HepG2 (cell line): Measurements from ENCODE around the gene CACNA1C. TPM values are rescaled to one million over a fixed set of nuclear protein-coding genes. Genes with fewer than 3 reads are reported as not detected.

ENCODE experiments used
- ATAC-seq: fragments of 200-7000 bp; cut with Tn5 transposase; 3 replicates; pipeline ENCODE4 v1.9.1; 2020; ENCODE audit warnings: mild to moderate bottlenecking, moderate library complexity
- BruUV-seq: library from RNA; stranded (reverse); fragments of 400-500 nt; replicated peaks from 2 replicates; lab custom pipeline; 2021; lab: Mats Ljungman, UMichigan
- CTCF ChIA-PET: fragments of 300-600 bp; formaldehyde crosslinking; extraction: SDS; loops from one replicate; lab custom pipeline; 2021; ENCODE audit warnings: low total read pairs, inconsistent platforms, low intra/inter-chr PET ratio; lab: Yijun Ruan, JAX
- POLR2A ChIA-PET: fragments of 350-600 bp; sonication (Branson Sonifier 250); formaldehyde crosslinking; loops from one replicate; lab custom pipeline; 2020; ENCODE audit warnings: antibody characterized with exemption, inconsistent platforms; lab: Yijun Ruan, JAX
- DNase-seq: peaks from one replicate; pipeline ENCODE4 v3.0.0-alpha.2; 2015; ENCODE audit warnings: low spot score
- FAIRE-seq: peaks from 3 replicates; lab custom pipeline; 2011; peaks lifted over from hg19 to GRCh38; lab: Jason Lieb, UNC
- H2AFZ ChIP-seq: one replicate; pipeline ENCODE4 v1.6.1; 2011; ENCODE audit warnings: low read length, inconsistent platforms
- H3K27ac ChIP-seq: fragments of 300-600 bp; 3 replicates; pipeline ENCODE4 v1.8.0; 2011; ENCODE audit warnings: mixed run types, mild to moderate bottlenecking, mixed read lengths, low read length, inconsistent platforms; ENCODE audit not compliant: insufficient read depth; ENCODE audit errors: extremely low read length
- H3K27me3 ChIP-seq, 2 experiments: fragments of 200-600 bp in 1 of 2; 2 replicates in 1 of 2; 3 replicates in 1 of 2; pipeline versions ENCODE4 v1.6.0 to v1.8.0; 2011; ENCODE audit warnings: low read length in 2 of 2, mild to moderate bottlenecking in 2 of 2, moderate library complexity in 2 of 2, inconsistent platforms in 1 of 2; ENCODE audit not compliant: insufficient read depth in 2 of 2, control insufficient read depth in 1 of 2
- H3K36me3 ChIP-seq, 2 experiments: fragments of 200-600 bp in 1 of 2; replicated peaks in 1 of 2; 2 replicates in 1 of 2; 3 replicates in 1 of 2; pipeline versions ENCODE4 v1.5.1 to v1.8.0; 2011; ENCODE audit warnings: low read length in 2 of 2, inconsistent platforms in 1 of 2; ENCODE audit not compliant: insufficient read depth in 2 of 2, control insufficient read depth in 1 of 2
- H3K4me1 ChIP-seq: 2 replicates; pipeline ENCODE4 v1.5.1; 2012; ENCODE audit warnings: low read length, inconsistent platforms; ENCODE audit not compliant: insufficient read depth
- H3K4me2 ChIP-seq: 2 replicates; pipeline ENCODE4 v1.6.0; 2011; ENCODE audit warnings: low read depth, low read length, inconsistent platforms
- H3K4me3 ChIP-seq, 3 experiments: fragments of 200-600 bp in 1 of 3; sonication (generic), shearing (Covaris generic) in 1 of 3; replicated peaks in 1 of 3; 2 replicates each; pipeline ENCODE4 v1.5.1; 2011 to 2016; ENCODE audit warnings: low read length in 3 of 3, inconsistent platforms in 2 of 3, low read depth in 2 of 3, mild to moderate bottlenecking in 2 of 3, control low read depth in 1 of 3, mixed read lengths in 1 of 3; ENCODE audit not compliant: insufficient read depth in 1 of 3
- H3K79me2 ChIP-seq: one replicate; pipeline ENCODE4 v1.6.1; 2011; ENCODE audit warnings: low read length, inconsistent platforms; ENCODE audit not compliant: insufficient read depth
- H3K9ac ChIP-seq: 2 replicates; pipeline ENCODE4 v1.6.0; 2011; ENCODE audit warnings: mild to moderate bottlenecking, low read depth, low read length, inconsistent platforms; ENCODE audit not compliant: insufficient read depth
- H3K9me3 ChIP-seq: 2 replicates; pipeline ENCODE4 v1.5.1; 2012; ENCODE audit warnings: mild to moderate bottlenecking, low read length
- H4K20me1 ChIP-seq: 2 replicates; pipeline ENCODE4 v1.6.0; 2011; ENCODE audit warnings: inconsistent platforms, mild to moderate bottlenecking, low read length, moderate library complexity; ENCODE audit not compliant: insufficient read depth
- CHD2 ChIP-seq: IDR thresholded peaks from 2 replicates; pipeline ENCODE4 v1.6.1; 2011; ENCODE audit warnings: low read depth, low read length, improper control_type of control experiment
- FOXC1 ChIP-seq: sonication (generic); formaldehyde crosslinking; IDR thresholded peaks from 2 replicates; pipeline ENCODE4 v1.8.0; 2022; ENCODE audit warnings: mild to moderate bottlenecking, missing genetic modification reagents, borderline replicate concordance
- ZNF550 ChIP-seq: sonication (generic); formaldehyde crosslinking; IDR thresholded peaks from 2 replicates; pipeline ENCODE4 v1.4.0; 2020; ENCODE audit warnings: mild to moderate bottlenecking, missing genetic modification reagents, borderline replicate concordance
- WGBS: methylation state at CpG from one replicate; pipeline ENCODE4 v1.1.6; 2017; ENCODE audit warnings: low lambda C conversion rate; 5-methylcytosine and 5-hydroxymethylcytosine counted together
- in situ Hi-C: cut with HindIII; loops from 2 replicates; pipeline ENCODE4 v1.10.0; 2017; ENCODE audit warnings: low pct_unique_long_range_greater_than_20kb; ENCODE audit not compliant: extremely low pct_ligation_motif_present
- intact Hi-C: fragments of 100-400 bp; cut with micrococcal nuclease; formaldehyde crosslinking; loops from one replicate; pipeline ENCODE4 v1.10.0; 2022; ENCODE audit not compliant: unreplicated experiment
- polyA plus RNA-seq, 8 experiments: library from polyadenylated mRNA; depleted of rRNA in 3 of 8; stranded (reverse) in 7 of 8; unstranded in 1 of 8; fragments of >200 nt; fragmentation: Illumina TruSeq in 4 of 8; extraction: Trizol in 4 of 8; gene quantifications; 2 replicates each; pipeline versions ENCODE4 v1.2.1 to v1.2.3, GENCODE V29; 2011 to 2016; ENCODE audit warnings: low read depth in 4 of 8, missing spikeins in 1 of 8, mixed read lengths in 1 of 8; ENCODE audit not compliant: insufficient read depth in 1 of 8
- total RNA-seq, 5 experiments: library from RNA; depleted of rRNA; stranded (reverse); fragments of >200 nt; fragmentation: Illumina TruSeq; extraction: Trizol; gene quantifications; 2 replicates each; pipeline ENCODE4 v1.2.3, GENCODE V29; 2016; ENCODE audit warnings: low read depth in 1 of 5
- TF ChIP-seq, protein P1 (sequence below): sonication (generic); formaldehyde crosslinking; conservative IDR thresholded peaks from 2 replicates; pipeline ENCODE4 v1.8.0; 2022; ENCODE audit warnings: low read depth, missing genetic modification reagents
- TF ChIP-seq, protein P2 (sequence below): sonication (generic); formaldehyde crosslinking; IDR thresholded peaks from 2 replicates; pipeline ENCODE4 v1.4.0; 2020; ENCODE audit warnings: low read depth, missing genetic modification reagents
- TF ChIP-seq, protein P3 (sequence below): sonication (generic); formaldehyde crosslinking; IDR thresholded peaks from 2 replicates; pipeline ENCODE4 v1.4.0; 2020; ENCODE audit warnings: missing genetic modification reagents

Gene CACNA1C
- total and polyA plus RNA-seq, 2 of the 13 experiments (the other 11 are each of a cell fraction or from before 2014, with no cell fraction given), result not detected

DNA sequence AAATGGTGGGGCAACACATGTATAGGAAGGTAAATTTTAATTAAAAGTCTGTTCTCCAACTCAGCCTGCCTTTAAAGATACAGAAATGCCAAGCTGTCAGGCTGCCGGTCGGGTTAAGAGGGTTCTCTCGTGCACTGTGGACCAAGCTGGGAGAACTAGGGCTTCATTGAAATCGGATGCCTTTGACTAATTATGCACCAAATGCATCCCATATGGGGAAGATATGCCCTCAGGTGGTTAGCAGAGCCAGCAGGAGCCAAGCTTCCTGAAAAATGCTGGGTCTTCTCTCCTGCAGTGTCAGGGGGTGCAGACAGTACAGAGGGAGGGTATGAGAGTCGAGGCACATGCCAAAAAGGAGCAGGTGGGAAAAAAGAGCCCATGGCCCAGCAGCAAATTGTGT is 236.1 kb downstream of the CACNA1C start:
- WGBS, result 0% methylated on average over 4 of the region's 5 CpGs
- ChIA-PET POLR2A (no interaction called here), CTCF (no interaction called here)
- H3K4me2 ChIP-seq, result no peak overlapping the region
- H3K4me1 ChIP-seq, result no peaks in the 10 kb centered on the region
- H3K27ac ChIP-seq, result no peak overlapping the region
- no peaks in the 10 kb centered on the region for H4K20me1 ChIP-seq
- no peaks in the 10 kb centered on the region for H3K36me3 ChIP-seq
- H3K4me3 ChIP-seq, result no peak overlapping the region
- peaks cover 7 to 52% of the 10 kb centered on the region in 2 experiments for H3K27me3 ChIP-seq
- in situ Hi-C loops, result no loop called here
- FAIRE-seq, result no peak
- H2AFZ ChIP-seq, result no peak overlapping the region
- no TSS peak for BruUV-seq
- DNase-seq, result no peak
- no peak overlapping the region for H3K9ac ChIP-seq
- TF ChIP-seq, protein P1, sequence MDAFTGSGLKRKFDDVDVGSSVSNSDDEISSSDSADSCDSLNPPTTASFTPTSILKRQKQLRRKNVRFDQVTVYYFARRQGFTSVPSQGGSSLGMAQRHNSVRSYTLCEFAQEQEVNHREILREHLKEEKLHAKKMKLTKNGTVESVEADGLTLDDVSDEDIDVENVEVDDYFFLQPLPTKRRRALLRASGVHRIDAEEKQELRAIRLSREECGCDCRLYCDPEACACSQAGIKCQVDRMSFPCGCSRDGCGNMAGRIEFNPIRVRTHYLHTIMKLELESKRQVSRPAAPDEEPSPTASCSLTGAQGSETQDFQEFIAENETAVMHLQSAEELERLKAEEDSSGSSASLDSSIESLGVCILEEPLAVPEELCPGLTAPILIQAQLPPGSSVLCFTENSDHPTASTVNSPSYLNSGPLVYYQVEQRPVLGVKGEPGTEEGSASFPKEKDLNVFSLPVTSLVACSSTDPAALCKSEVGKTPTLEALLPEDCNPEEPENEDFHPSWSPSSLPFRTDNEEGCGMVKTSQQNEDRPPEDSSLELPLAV (CRISPR knock-in tag), result no peak
- TF ChIP-seq, protein P2, sequence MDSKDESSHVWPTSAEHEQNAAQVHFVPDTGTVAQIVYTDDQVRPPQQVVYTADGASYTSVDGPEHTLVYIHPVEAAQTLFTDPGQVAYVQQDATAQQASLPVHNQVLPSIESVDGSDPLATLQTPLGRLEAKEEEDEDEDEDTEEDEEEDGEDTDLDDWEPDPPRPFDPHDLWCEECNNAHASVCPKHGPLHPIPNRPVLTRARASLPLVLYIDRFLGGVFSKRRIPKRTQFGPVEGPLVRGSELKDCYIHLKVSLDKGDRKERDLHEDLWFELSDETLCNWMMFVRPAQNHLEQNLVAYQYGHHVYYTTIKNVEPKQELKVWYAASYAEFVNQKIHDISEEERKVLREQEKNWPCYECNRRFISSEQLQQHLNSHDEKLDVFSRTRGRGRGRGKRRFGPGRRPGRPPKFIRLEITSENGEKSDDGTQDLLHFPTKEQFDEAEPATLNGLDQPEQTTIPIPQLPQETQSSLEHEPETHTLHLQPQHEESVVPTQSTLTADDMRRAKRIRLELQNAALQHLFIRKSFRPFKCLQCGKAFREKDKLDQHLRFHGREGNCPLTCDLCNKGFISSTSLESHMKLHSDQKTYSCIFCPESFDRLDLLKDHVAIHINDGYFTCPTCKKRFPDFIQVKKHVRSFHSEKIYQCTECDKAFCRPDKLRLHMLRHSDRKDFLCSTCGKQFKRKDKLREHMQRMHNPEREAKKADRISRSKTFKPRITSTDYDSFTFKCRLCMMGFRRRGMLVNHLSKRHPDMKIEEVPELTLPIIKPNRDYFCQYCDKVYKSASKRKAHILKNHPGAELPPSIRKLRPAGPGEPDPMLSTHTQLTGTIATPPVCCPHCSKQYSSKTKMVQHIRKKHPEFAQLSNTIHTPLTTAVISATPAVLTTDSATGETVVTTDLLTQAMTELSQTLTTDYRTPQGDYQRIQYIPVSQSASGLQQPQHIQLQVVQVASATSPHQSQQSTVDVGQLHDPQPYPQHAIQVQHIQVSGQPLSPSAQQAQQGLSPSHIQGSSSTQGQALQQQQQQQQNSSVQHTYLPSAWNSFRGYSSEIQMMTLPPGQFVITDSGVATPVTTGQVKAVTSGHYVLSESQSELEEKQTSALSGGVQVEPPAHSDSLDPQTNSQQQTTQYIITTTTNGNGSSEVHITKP (CRISPR knock-in tag), result no peak
- TF ChIP-seq, protein P3, sequence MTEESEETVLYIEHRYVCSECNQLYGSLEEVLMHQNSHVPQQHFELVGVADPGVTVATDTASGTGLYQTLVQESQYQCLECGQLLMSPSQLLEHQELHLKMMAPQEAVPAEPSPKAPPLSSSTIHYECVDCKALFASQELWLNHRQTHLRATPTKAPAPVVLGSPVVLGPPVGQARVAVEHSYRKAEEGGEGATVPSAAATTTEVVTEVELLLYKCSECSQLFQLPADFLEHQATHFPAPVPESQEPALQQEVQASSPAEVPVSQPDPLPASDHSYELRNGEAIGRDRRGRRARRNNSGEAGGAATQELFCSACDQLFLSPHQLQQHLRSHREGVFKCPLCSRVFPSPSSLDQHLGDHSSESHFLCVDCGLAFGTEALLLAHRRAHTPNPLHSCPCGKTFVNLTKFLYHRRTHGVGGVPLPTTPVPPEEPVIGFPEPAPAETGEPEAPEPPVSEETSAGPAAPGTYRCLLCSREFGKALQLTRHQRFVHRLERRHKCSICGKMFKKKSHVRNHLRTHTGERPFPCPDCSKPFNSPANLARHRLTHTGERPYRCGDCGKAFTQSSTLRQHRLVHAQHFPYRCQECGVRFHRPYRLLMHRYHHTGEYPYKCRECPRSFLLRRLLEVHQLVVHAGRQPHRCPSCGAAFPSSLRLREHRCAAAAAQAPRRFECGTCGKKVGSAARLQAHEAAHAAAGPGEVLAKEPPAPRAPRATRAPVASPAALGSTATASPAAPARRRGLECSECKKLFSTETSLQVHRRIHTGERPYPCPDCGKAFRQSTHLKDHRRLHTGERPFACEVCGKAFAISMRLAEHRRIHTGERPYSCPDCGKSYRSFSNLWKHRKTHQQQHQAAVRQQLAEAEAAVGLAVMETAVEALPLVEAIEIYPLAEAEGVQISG (CRISPR knock-in tag), result no peak
- TF ChIP-seq ZNF550 (CRISPR knock-in tag) (no peak), CHD2 (no peak), FOXC1 (CRISPR knock-in tag) (no peak)
- intact Hi-C loops, result no loop called here
- H3K9me3 ChIP-seq, result no peaks in the 10 kb centered on the region
- H3K79me2 ChIP-seq, result no peaks in the 10 kb centered on the region
- ATAC-seq, result no peak
